Measurements from ENCODE around the gene DTNB. TPM values are rescaled to one million over a fixed set of nuclear protein-coding genes. Genes with fewer than 3 reads are reported as not detected.

The DTNB gene
- total and polyA plus RNA-seq, 10 of the 15 experiments (the other 5 are each of a cell fraction or from before 2014, with no cell fraction given), result 4.5 to 30.6 (median 11.9) TPM

DNA sequence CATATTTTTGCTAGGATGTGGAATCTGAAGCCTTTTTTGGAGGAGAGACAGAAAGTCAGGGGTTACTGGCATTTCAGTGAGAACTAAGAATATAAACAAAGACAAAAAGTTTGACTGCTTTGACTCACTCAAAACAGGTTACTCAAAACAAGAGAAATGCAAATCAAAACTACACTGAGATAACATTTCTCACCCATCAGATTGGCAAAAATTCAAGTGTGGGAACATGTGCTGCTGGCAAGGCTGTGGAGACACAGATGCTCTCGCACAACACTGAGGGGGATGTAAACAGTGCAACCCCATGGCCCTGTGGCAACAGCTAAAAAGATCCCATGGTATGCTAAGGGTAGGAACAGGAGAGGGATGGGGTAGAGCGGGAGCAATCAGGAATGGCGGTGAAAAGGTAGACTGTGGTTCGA, 86.6 kb downstream of the DTNB start (continued):
- peak; percentile 72; the same call in 1 of the 2 replicates for TF ChIP-seq EED (IDR thresholded peaks at IDR 0.05; ENCODE audit: low read depth)
- TF ChIP-seq, protein P1, sequence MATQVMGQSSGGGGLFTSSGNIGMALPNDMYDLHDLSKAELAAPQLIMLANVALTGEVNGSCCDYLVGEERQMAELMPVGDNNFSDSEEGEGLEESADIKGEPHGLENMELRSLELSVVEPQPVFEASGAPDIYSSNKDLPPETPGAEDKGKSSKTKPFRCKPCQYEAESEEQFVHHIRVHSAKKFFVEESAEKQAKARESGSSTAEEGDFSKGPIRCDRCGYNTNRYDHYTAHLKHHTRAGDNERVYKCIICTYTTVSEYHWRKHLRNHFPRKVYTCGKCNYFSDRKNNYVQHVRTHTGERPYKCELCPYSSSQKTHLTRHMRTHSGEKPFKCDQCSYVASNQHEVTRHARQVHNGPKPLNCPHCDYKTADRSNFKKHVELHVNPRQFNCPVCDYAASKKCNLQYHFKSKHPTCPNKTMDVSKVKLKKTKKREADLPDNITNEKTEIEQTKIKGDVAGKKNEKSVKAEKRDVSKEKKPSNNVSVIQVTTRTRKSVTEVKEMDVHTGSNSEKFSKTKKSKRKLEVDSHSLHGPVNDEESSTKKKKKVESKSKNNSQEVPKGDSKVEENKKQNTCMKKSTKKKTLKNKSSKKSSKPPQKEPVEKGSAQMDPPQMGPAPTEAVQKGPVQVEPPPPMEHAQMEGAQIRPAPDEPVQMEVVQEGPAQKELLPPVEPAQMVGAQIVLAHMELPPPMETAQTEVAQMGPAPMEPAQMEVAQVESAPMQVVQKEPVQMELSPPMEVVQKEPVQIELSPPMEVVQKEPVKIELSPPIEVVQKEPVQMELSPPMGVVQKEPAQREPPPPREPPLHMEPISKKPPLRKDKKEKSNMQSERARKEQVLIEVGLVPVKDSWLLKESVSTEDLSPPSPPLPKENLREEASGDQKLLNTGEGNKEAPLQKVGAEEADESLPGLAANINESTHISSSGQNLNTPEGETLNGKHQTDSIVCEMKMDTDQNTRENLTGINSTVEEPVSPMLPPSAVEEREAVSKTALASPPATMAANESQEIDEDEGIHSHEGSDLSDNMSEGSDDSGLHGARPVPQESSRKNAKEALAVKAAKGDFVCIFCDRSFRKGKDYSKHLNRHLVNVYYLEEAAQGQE (IDR thresholded peaks at IDR 0.05; ENCODE audit: low read depth, low read length), result no peak
- peak; percentile 97; the same call in 1 of the 2 replicates for TF ChIP-seq MTA3 (IDR thresholded peaks at IDR 0.05; ENCODE audit: borderline replicate concordance, low read length)
- TF ChIP-seq TCF3 (IDR thresholded peaks at IDR 0.05; ENCODE audit: borderline replicate concordance, insufficient read depth, low read depth, low read length), result 0 out of 2 replicates have a peak, but pooled peaks have one; percentile 24
- TF ChIP-seq CBFB (IDR thresholded peaks at IDR 0.05; ENCODE audit: low read depth), result no peak
- no peak for TF ChIP-seq ZNF384 (IDR thresholded peaks at IDR 0.05; ENCODE audit: borderline replicate concordance, low read depth, low read length)
- TF ChIP-seq CHD1 (IDR thresholded peaks at IDR 0.05; ENCODE audit: low read depth, low read length), result no peak
- TF ChIP-seq WRNIP1 (IDR thresholded peaks at IDR 0.05; ENCODE audit: borderline replicate concordance, low read depth, low read length), result no peak
- TF ChIP-seq, protein P2, sequence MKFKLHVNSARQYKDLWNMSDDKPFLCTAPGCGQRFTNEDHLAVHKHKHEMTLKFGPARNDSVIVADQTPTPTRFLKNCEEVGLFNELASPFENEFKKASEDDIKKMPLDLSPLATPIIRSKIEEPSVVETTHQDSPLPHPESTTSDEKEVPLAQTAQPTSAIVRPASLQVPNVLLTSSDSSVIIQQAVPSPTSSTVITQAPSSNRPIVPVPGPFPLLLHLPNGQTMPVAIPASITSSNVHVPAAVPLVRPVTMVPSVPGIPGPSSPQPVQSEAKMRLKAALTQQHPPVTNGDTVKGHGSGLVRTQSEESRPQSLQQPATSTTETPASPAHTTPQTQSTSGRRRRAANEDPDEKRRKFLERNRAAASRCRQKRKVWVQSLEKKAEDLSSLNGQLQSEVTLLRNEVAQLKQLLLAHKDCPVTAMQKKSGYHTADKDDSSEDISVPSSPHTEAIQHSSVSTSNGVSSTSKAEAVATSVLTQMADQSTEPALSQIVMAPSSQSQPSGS (IDR thresholded peaks at IDR 0.05; ENCODE audit: low read length), result peak; percentile 96
- peak; percentile 93 for TF ChIP-seq JUND (IDR thresholded peaks at IDR 0.05; ENCODE audit: low read depth, low read length)
- no peak for TF ChIP-seq NRF1 (conservative IDR thresholded peaks at IDR 0.05; ENCODE audit: low read depth, low read length)
- no peak for TF ChIP-seq SREBF2 (IDR thresholded peaks at IDR 0.05; ENCODE audit: low read length)
- TF ChIP-seq BMI1 (IDR thresholded peaks at IDR 0.05; ENCODE audit: borderline replicate concordance), result no peak; the same call in 1 of the 2 replicates
- TF ChIP-seq, protein P3, sequence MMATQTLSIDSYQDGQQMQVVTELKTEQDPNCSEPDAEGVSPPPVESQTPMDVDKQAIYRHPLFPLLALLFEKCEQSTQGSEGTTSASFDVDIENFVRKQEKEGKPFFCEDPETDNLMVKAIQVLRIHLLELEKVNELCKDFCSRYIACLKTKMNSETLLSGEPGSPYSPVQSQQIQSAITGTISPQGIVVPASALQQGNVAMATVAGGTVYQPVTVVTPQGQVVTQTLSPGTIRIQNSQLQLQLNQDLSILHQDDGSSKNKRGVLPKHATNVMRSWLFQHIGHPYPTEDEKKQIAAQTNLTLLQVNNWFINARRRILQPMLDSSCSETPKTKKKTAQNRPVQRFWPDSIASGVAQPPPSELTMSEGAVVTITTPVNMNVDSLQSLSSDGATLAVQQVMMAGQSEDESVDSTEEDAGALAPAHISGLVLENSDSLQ (IDR thresholded peaks at IDR 0.05), result no peak
- TF ChIP-seq MYC (IDR thresholded peaks at IDR 0.05; ENCODE audit: insufficient read depth, insufficient read length, insufficient replicate concordance, low read length, severe bottlenecking), result no peak
- TF ChIP-seq SREBF1 (IDR thresholded peaks at IDR 0.05; ENCODE audit: low read length), result peak; percentile 67
- TF ChIP-seq KLF5 (IDR thresholded peaks at IDR 0.05; ENCODE audit: partially characterized antibody), result no peak

Measured in GM12878 (cell line).